ENCODE results near the gene RAB4A.
"Not testable (repeated sequence)": the region's sequence is repeated elsewhere in the genome, so short reads cannot be mapped to it uniquely, and the experiment has no call there.

RAB4A gene

GRCh38 chr1:229295745-229296144, 24.8 kb downstream of the RAB4A start:
- DNase-seq (ENCODE audit: low read depth in 1 of 2, low spot score in 1 of 2), result no peak

- DNase-seq (ENCODE audit: low read depth in 1 of 2, low spot score in 1 of 2), result no peak
These were observed 25.6 kb downstream of the RAB4A start for GRCh38 chr1:229296541-229296941.

- no peak for DNase-seq (ENCODE audit: low read depth in 1 of 2, low spot score in 1 of 2)
These were observed 26.8 kb downstream of the RAB4A start for GRCh38 chr1:229297746-229298145.

GRCh38 chr1:229298420-229298819, 27.5 kb downstream of the RAB4A start:
- DNase-seq (ENCODE audit: low read depth in 1 of 2, low spot score in 1 of 2), result no peak

- DNase-seq (ENCODE audit: low read depth in 1 of 2, low spot score in 1 of 2), result no peak
These were observed 28.1 kb downstream of the RAB4A start for GRCh38 chr1:229298887-229299503.

- DNase-seq (ENCODE audit: low read depth in 1 of 2, low spot score in 1 of 2), result no peak
These were observed 29.3 kb downstream of the RAB4A start for GRCh38 chr1:229300099-229300757.

- DNase-seq (ENCODE audit: low read depth in 1 of 2, low spot score in 1 of 2), result no peak
These were observed 31.8 kb downstream of the RAB4A start for GRCh38 chr1:229302740-229303139.

GRCh38 chr1:229303855-229304254, 32.9 kb downstream of the RAB4A start:
- DNase-seq (ENCODE audit: low read depth in 1 of 2, low spot score in 1 of 2), result no peak

- DNase-seq (ENCODE audit: low read depth in 1 of 2, low spot score in 1 of 2), result no peak
These were observed 34.5 kb downstream of the RAB4A start for GRCh38 chr1:229305392-229305791.

GRCh38 chr1:229309074-229309473, 38.2 kb downstream of the RAB4A start:
- no peak for DNase-seq (ENCODE audit: low read depth in 1 of 2, low spot score in 1 of 2)

GRCh38 chr1:229309684-229310083, 38.8 kb downstream of the RAB4A start:
- DNase-seq (ENCODE audit: low read depth in 1 of 2, low spot score in 1 of 2), result no peak

- DNase-seq (ENCODE audit: low read depth in 1 of 2, low spot score in 1 of 2), result no peak
These were observed 39.9 kb downstream of the RAB4A start for GRCh38 chr1:229310833-229311232.

GRCh38 chr1:229316166-229316565, 45.3 kb downstream of the RAB4A start:
- DNase-seq (ENCODE audit: low read depth in 1 of 2, low spot score in 1 of 2), result no peak

- no peak for DNase-seq (ENCODE audit: low read depth in 1 of 2, low spot score in 1 of 2)
These were observed 47.1 kb downstream of the RAB4A start for GRCh38 chr1:229318056-229318455.

- no peak for DNase-seq (ENCODE audit: low read depth in 1 of 2, low spot score in 1 of 2)
These were observed 48.6 kb downstream of the RAB4A start for GRCh38 chr1:229319487-229319886.

GRCh38 chr1:229323201-229323600, 52.3 kb downstream of the RAB4A start:
- no peak for DNase-seq (ENCODE audit: low read depth in 1 of 2, low spot score in 1 of 2)

GRCh38 chr1:229323885-229324553, 53.1 kb downstream of the RAB4A start:
- DNase-seq (ENCODE audit: low read depth in 1 of 2, low spot score in 1 of 2), result no peak

GRCh38 chr1:229325401-229325800, 54.5 kb downstream of the RAB4A start:
- DNase-seq (ENCODE audit: low read depth in 1 of 2, low spot score in 1 of 2), result no peak

GRCh38 chr1:229325853-229326487, 55.1 kb downstream of the RAB4A start:
- no peak for DNase-seq (ENCODE audit: low read depth in 1 of 2, low spot score in 1 of 2)

- no peak for DNase-seq (ENCODE audit: low read depth in 1 of 2, low spot score in 1 of 2)
These were observed 55.7 kb downstream of the RAB4A start for GRCh38 chr1:229326601-229327000.

- DNase-seq (ENCODE audit: low read depth in 1 of 2, low spot score in 1 of 2), result not testable (repeated sequence)
These were observed 56.9 kb downstream of the RAB4A start for GRCh38 chr1:229327765-229328164.

All from activated CD4-positive, alpha-beta T cell treated with anti-CD3 and anti-CD28 coated beads, Interleukin-2, amount 50 U/mL, for 24 hours (primary cell).